ENCODE results near the gene ANKRD66.

DNA sequence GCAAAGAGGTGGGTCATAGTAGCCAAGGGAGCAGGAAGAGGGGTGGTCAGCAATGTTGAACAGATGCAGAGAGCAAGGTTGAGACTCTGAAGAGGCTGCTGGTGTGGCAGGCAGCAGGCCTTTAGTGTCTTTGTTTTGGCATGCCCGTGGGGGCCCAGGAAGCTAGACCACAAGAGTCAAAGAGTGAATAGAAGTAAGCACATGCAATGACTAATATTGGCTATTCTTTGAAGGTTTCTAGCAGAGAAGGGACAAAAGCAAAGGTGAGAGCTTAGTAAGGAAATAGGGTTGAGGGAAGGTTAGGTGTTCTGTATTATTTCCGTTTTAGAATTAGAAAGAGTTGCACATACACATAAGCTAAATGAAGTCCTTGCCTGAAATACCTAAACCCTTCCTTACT lies 40.3 kb upstream of the ANKRD66 start:
- TF ChIP-seq, protein P1, sequence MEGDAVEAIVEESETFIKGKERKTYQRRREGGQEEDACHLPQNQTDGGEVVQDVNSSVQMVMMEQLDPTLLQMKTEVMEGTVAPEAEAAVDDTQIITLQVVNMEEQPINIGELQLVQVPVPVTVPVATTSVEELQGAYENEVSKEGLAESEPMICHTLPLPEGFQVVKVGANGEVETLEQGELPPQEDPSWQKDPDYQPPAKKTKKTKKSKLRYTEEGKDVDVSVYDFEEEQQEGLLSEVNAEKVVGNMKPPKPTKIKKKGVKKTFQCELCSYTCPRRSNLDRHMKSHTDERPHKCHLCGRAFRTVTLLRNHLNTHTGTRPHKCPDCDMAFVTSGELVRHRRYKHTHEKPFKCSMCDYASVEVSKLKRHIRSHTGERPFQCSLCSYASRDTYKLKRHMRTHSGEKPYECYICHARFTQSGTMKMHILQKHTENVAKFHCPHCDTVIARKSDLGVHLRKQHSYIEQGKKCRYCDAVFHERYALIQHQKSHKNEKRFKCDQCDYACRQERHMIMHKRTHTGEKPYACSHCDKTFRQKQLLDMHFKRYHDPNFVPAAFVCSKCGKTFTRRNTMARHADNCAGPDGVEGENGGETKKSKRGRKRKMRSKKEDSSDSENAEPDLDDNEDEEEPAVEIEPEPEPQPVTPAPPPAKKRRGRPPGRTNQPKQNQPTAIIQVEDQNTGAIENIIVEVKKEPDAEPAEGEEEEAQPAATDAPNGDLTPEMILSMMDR (IDR thresholded peaks at IDR 0.05), result no peak
- TF ChIP-seq POLR2A (IDR thresholded peaks at IDR 0.05), result no peak

All from uterus (tissue), 2 donors.